GM12891 (cell line): ENCODE data around the gene FCN1.

Experiments
- POLR2A ChIP-seq: IDR thresholded peaks from 2 replicates; pipeline ENCODE4 v1.6.1; 2011; ENCODE audit warnings: low read depth, low read length, control low read depth
- POLR2AphosphoS5 ChIP-seq: IDR thresholded peaks from 2 replicates; pipeline ENCODE4 v1.6.1; 2011; ENCODE audit warnings: low read depth, low read length, control low read depth

DNA sequence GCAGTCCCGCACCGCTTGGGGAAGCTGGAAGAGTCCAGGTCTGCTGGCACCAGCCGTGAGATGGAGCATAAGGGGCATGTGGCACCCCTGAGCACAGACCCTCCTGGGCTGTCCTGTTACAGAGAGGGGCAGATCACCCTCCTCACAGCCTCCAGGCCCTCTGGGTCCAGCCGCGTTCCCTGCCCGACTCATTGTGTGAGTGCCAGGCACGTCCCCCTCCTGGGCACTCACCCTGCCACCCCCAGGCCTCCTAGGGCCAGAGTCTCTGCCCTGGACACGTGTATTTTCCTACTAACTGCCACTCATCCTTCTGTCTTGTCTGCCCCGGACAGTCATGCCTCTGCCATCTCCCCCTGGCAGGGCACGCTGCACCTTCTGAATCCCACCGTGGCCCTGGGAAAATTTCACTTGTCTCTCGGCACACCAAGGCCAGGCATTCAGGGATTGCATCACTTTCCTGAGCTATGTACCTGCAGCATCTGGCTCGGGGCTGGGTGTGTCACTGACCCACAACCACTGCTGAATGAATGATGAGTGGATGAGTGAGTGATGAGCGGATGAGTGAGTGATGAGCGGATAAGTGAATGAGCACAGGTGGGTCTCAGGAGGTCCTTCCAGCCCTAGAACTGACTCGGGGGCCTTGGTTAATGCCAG lies 21.5 kb upstream of the FCN1 start:
- TF ChIP-seq POLR2AphosphoS5 (no peak), POLR2A (no peak)
